ACC112 (cell line): ENCODE measurements around the gene SATB2.

ENCODE experiments used
- H2AFZ ChIP-seq: fragments of 200-600 bp; sonication (generic); one replicate; pipeline ENCODE4 v1.6.0; 2017; ENCODE audit warnings: antibody characterized with exemption, low read length; ENCODE audit not compliant: unreplicated experiment
- H3K27ac ChIP-seq: fragments of 200-600 bp; sonication (generic); 2 replicates; pipeline ENCODE4 v1.5.1; 2014; ENCODE audit warnings: low read depth, mild to moderate bottlenecking, antibody characterized with exemption, low read length, moderate library complexity
- H3K27me3 ChIP-seq: fragments of 200-600 bp; sonication (generic); 2 replicates; pipeline ENCODE4 v1.6.1; 2014; ENCODE audit warnings: mild to moderate bottlenecking, antibody characterized with exemption, low read length, moderate library complexity, mixed read lengths; ENCODE audit not compliant: insufficient read depth
- H3K36me3 ChIP-seq: fragments of 200-600 bp; sonication (generic); 2 replicates; pipeline ENCODE4 v1.6.1; 2016; ENCODE audit warnings: mild to moderate bottlenecking, antibody characterized with exemption, low read length, moderate library complexity, mixed read lengths; ENCODE audit not compliant: insufficient read depth
- H3K4me1 ChIP-seq: fragments of 200-600 bp; sonication (generic); one replicate; pipeline ENCODE4 v1.6.1; 2016; ENCODE audit warnings: low read length, mixed read lengths; ENCODE audit not compliant: insufficient read depth, unreplicated experiment, control insufficient read depth
- H3K4me3 ChIP-seq: fragments of 200-600 bp; sonication (generic); 2 replicates; pipeline ENCODE4 v1.5.1; 2014; ENCODE audit warnings: mild to moderate bottlenecking, low read depth, low read length
- H3K79me2 ChIP-seq: fragments of 200-600 bp; sonication (generic); one replicate; pipeline ENCODE4 v1.6.0; 2016; ENCODE audit warnings: low read length; ENCODE audit not compliant: control insufficient read depth, unreplicated experiment, insufficient read depth

The SATB2 gene

DNA sequence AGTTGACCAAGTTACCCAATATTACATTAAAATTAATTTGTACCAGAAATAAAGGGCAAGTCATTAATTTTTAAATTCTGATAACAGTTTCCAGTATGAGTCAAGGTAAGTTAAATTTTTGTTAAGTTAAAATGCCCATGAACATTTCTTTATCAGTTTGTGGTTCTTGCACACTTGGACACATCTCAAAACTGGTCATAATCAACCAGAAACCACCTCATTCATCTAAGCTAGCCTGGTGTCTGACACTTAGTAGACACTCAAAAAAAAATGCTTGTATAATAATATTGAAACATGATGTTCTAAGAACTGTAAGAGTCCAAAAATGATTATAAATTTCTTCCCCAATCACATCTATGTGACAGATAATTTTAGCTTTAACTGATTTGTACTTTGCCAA lies 62.4 kb downstream of the SATB2 start:
- H3K4me1 ChIP-seq: no peaks in the 10 kb centered on the region
- no peak overlapping the region for H2AFZ ChIP-seq
- no peak overlapping the region for H3K27ac ChIP-seq
- H3K4me3 ChIP-seq: no peak overlapping the region
- H3K27me3 ChIP-seq: no peaks in the 10 kb centered on the region
- no peaks in the 10 kb centered on the region for H3K79me2 ChIP-seq
- no peaks in the 10 kb centered on the region for H3K36me3 ChIP-seq

DNA sequence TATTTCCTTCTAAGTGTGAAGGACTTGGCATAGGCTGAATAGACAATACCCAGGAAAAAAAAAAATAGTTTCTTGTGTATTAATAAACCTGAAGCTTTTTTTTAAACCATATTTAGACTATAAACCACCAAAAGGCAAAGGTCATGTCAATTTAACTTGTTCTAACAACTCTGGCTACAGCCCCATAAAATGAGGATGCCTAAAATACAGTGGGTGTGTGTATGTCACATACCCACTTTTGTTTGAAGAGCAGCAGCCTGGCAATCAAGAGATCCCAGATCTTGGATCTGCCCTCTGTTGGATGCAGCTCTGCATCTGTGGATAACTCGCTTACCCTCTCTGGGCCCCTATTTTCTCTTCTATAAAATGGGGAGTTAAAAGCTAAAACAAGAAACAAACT lies 65.4 kb downstream of the SATB2 start:
- Histone ChIP-seq H2AFZ (no peak overlapping the region), H3K79me2 (no peaks in the 10 kb centered on the region), H3K36me3 (no peaks in the 10 kb centered on the region), H3K27me3 (no peaks in the 10 kb centered on the region), H3K4me1 (no peaks in the 10 kb centered on the region), H3K4me3 (no peak overlapping the region), H3K27ac (no peak overlapping the region)

DNA sequence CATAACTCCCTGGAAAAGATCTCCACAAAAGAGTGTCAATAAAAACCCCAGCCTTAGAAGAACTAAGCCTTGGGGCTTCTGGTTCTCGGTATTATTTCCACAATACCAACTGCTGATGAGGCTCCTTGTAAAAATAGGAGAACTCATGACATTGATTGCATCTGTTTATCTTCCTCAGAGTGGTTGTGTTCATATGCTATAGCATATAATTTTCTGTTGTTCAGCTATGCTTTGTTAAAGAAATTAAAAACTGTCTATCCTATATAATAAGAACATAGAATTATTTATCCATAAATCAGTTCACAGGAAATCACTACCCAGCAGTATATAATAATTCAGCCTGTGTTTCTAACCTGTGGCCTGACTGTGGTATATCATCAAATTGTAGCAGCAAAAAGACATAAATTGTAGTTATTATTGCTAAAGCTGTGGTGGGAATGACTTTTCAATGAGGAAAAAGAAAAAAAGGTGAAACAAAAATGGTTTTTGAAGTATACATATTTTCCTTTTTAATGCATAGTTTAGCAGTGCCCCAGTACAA lies 68.9 kb downstream of the SATB2 start:
- no peak overlapping the region for H3K4me3 ChIP-seq
- no peaks in the 10 kb centered on the region for H3K27me3 ChIP-seq
- H3K4me1 ChIP-seq: no peaks in the 10 kb centered on the region
- H3K36me3 ChIP-seq: no peaks in the 10 kb centered on the region
- H3K27ac ChIP-seq: no peak overlapping the region
- no peaks in the 10 kb centered on the region for H3K79me2 ChIP-seq
- H2AFZ ChIP-seq: no peak overlapping the region

DNA sequence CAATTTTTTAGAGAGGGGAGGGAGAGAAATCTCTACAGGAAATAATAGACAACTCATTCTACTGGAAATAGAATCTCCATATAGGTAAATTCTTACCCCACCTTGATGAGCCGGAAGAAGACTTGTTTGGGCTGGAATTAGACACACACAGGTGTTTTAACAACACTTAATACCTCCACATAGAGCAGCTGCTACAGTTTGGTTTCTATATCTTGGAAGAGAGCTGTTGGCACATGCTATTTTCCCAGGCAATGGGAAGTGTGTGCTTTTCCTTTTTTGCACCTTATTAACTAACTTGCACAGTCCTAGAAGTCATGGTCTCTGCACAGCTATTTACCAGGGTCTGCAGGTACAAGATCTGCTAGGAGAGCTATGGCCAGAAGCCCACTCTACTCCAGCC lies 73.7 kb downstream of the SATB2 start:
- Histone ChIP-seq H3K4me1 (peaks cover 7% of the 10 kb centered on the region), H3K27ac (no peak overlapping the region), H3K79me2 (no peaks in the 10 kb centered on the region), H2AFZ (no peak overlapping the region), H3K36me3 (no peaks in the 10 kb centered on the region), H3K27me3 (no peaks in the 10 kb centered on the region), H3K4me3 (no peak overlapping the region)

DNA sequence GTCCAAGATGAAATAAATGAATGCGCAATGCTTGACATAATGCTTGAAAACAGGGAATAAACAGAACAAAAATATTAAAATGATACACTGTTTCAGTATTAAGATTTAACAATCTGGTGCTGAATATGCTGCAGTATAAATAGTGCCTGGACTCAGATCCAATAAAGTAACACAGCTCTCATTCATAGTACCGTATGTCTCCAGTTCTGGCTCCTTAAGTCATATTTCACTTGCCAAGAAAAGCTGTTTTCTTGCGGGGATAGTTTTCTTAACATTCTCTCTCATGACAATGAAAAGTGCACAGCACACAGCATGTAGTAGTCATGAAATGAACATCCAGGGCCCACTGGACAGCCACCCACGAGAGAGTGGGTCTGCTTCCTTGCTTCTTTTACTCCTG lies 74.7 kb downstream of the SATB2 start:
- no peaks in the 10 kb centered on the region for H3K36me3 ChIP-seq
- H2AFZ ChIP-seq: no peak overlapping the region
- no peaks in the 10 kb centered on the region for H3K27me3 ChIP-seq
- no peaks in the 10 kb centered on the region for H3K79me2 ChIP-seq
- H3K27ac ChIP-seq: no peak overlapping the region
- no peak overlapping the region for H3K4me3 ChIP-seq
- H3K4me1 ChIP-seq: peaks cover 8% of the 10 kb centered on the region

DNA sequence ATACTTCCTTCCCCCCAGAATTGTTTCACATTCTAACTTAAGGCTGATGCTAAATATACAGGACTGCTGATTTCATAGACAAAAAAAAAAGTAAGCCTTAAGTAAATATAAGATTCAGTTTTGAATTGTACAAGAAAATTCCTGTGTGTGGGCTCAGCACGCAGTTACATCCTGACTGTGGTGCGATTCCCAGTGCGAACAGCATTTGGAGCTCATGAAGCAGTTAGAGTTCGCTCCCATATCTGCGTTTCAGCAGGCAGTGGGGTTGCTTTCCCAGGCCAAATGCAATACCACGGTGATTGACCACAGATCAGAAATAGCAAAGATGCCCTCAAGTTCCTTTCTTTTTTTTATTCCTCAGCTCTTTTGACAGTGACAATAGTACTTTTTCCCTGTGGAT lies 75.6 kb downstream of the SATB2 start:
- H3K27ac ChIP-seq: no peak overlapping the region
- no peaks in the 10 kb centered on the region for H3K36me3 ChIP-seq
- no peak overlapping the region for H2AFZ ChIP-seq
- no peaks in the 10 kb centered on the region for H3K79me2 ChIP-seq
- H3K4me1 ChIP-seq: peaks cover 8% of the 10 kb centered on the region
- H3K4me3 ChIP-seq: no peak overlapping the region
- H3K27me3 ChIP-seq: no peaks in the 10 kb centered on the region

DNA sequence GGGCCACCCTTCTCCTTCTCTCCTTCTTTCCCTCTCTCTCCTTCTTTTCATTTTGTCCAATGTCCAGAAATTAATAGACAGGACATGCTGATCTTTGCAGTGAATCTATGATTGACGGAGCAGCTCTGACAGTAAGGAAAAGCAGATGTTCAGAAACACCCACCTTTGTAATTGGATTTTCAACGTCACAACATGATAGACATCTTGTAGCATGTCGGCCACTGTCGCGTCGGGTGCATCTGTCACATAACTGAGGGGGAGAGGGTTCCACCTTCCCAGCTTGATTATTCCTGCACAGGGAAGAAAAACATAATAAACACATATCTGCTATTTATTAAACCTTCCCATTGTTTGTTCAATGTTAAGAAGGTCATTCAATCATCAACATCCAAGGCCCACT lies 76.2 kb downstream of the SATB2 start:
- no peak overlapping the region for H3K27ac ChIP-seq
- no peaks in the 10 kb centered on the region for H3K36me3 ChIP-seq
- no peak overlapping the region for H3K4me3 ChIP-seq
- peaks cover 8% of the 10 kb centered on the region for H3K4me1 ChIP-seq
- no peaks in the 10 kb centered on the region for H3K79me2 ChIP-seq
- no peak overlapping the region for H2AFZ ChIP-seq
- no peaks in the 10 kb centered on the region for H3K27me3 ChIP-seq

DNA sequence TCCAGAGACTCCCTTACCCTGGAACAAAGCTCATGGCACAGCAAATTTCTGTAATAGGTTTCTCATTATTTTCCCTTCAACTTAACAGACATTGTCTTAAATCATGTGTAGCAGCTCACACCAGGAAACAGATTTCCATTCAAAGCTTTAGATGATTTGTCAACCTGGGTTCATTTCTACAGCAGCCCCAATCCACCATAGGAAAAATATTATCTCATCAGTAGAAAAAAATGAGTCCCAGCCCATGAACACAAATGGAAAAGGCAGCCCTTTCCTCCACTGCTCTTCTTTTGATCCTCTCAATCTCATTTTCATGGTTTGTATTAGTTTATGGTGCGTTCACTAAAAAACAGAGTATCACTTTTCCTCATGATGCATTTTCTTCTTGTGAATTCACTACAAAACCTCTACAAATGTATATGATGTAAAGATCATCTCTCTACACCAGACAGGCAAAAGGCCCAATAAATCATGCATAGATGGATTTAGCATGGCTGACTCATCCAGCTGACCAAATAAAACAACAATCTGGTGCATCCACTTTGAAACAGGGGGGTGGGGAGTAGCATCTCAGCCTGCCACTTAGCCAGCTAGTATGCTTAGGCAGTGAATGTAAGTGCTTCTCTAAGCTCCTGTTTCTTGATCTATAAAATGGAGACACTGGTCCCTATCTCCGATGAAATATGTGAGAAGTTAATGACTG lies 78.6 kb downstream of the SATB2 start:
- no peak overlapping the region for H3K4me3 ChIP-seq
- H2AFZ ChIP-seq: no peak overlapping the region
- no peaks in the 10 kb centered on the region for H3K79me2 ChIP-seq
- H3K36me3 ChIP-seq: no peaks in the 10 kb centered on the region
- H3K4me1 ChIP-seq: peaks cover 8% of the 10 kb centered on the region
- no peak overlapping the region for H3K27ac ChIP-seq
- no peaks in the 10 kb centered on the region for H3K27me3 ChIP-seq

DNA sequence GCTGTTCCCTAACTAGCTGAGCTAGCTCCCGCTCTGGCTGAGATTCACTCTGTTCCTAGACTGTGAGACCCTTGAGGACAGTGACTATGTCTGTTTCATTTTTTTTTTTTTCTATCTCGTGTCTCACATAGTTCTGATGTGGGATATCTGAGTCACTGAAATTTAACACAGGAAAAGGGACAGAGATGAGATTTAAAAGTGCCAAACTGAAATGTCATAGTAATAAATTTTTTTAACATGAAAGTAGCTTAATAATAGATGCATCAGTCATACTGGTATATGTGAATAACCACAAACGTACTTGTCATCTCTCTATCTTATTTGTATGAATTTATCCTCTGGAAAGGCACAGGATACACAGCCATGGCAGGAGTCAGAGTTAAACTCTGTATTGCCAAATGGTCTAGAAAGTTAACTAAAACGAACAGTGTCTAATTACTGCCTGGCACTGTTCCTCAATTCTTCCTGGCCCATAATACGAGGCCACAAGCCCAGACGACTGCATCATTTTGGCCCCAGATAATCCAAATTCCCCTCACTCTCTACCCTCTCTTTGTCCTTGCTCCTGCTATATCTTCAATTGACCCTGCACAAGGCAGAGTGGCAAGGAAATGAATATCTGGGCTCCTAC lies 87.5 kb downstream of the SATB2 start:
- Histone ChIP-seq H2AFZ (no peak overlapping the region), H3K79me2 (no peaks in the 10 kb centered on the region), H3K27ac (no peak overlapping the region), H3K36me3 (no peaks in the 10 kb centered on the region), H3K27me3 (no peaks in the 10 kb centered on the region), H3K4me3 (no peak overlapping the region), H3K4me1 (peaks cover 5% of the 10 kb centered on the region)

DNA sequence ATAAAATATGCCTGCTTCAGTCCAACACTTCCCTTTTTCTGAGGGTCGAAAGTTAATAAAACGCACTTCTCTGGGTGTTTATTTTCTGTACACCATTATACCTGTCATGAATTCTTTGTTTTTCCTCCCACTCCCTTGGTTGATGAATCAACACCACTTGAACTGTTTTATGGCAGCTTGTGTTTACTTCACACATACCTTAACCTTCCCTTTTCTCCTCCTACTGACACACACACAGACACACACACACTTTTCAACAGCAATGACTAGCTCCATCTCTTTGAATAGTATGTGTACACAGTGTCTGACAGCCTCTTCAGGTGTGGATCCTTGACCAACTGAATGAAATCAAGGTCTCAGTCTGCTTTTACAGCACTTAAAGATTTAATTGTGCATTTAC lies 91.3 kb downstream of the SATB2 start:
- H3K4me3 ChIP-seq: no peak overlapping the region
- no peaks in the 10 kb centered on the region for H3K36me3 ChIP-seq
- H3K27ac ChIP-seq: no peak overlapping the region
- no peaks in the 10 kb centered on the region for H3K27me3 ChIP-seq
- no peak overlapping the region for H2AFZ ChIP-seq
- H3K4me1 ChIP-seq: peaks cover 5% of the 10 kb centered on the region
- H3K79me2 ChIP-seq: no peaks in the 10 kb centered on the region

DNA sequence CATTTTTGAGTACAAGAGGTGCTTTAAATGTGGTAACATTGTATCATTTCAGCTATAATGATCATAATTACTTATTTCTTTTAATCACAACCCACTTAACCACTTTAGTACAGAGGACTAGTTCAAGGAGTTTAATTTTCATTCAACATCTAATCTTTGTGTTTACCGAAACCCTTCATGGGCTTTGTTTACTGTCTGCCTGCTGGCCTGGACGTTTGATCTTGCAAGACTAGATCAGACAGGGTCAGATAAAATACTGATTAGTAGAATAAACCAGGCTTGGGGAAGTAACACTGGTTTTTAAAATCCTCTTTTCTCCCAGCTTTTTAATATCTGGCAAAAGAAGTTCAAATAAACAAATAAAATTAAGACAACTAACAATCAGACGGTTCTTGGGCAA lies 93.6 kb downstream of the SATB2 start:
- Histone ChIP-seq H3K79me2 (no peaks in the 10 kb centered on the region), H3K27me3 (no peaks in the 10 kb centered on the region), H3K4me3 (no peak overlapping the region), H3K27ac (no peak overlapping the region), H3K36me3 (no peaks in the 10 kb centered on the region), H2AFZ (no peak overlapping the region), H3K4me1 (no peaks in the 10 kb centered on the region)
